Measurements from ENCODE around the gene ISCU.
"Not testable (repeated sequence)": the region's sequence is repeated elsewhere in the genome, so short reads cannot be mapped to it uniquely, and the experiment has no call there.

Gene ISCU

GRCh38 chr12:108606492-108606891 is 44.1 kb downstream of the ISCU start:
- DNase-seq, result no peak

- DNase-seq, result no peak
These were observed 45.7 kb downstream of the ISCU start for GRCh38 chr12:108607981-108608600.

- no peak for DNase-seq
These were observed 46.2 kb downstream of the ISCU start for GRCh38 chr12:108608616-108609015.

GRCh38 chr12:108609537-108610335 is 47.3 kb downstream of the ISCU start:
- DNase-seq, result no peak

GRCh38 chr12:108610336-108610815 is 48.0 kb downstream of the ISCU start:
- DNase-seq, result no peak

GRCh38 chr12:108610856-108611605 is 48.6 kb downstream of the ISCU start:
- DNase-seq, result no peak

GRCh38 chr12:108611884-108612415 is 49.6 kb downstream of the ISCU start:
- peak; percentile 50 for DNase-seq

GRCh38 chr12:108612788-108613282 is 50.4 kb downstream of the ISCU start:
- no peak for DNase-seq

- DNase-seq, result no peak
These were observed 51.2 kb downstream of the ISCU start for GRCh38 chr12:108613548-108613947.

- DNase-seq, result no peak
These were observed 51.6 kb downstream of the ISCU start for GRCh38 chr12:108614041-108614440.

- no peak for DNase-seq
These were observed 52.2 kb downstream of the ISCU start for GRCh38 chr12:108614639-108615038.

- no peak for DNase-seq
These were observed 53.5 kb downstream of the ISCU start for GRCh38 chr12:108615918-108616317.

GRCh38 chr12:108616359-108616758 is 54.0 kb downstream of the ISCU start:
- DNase-seq, result no peak

GRCh38 chr12:108616941-108617858 is 54.8 kb downstream of the ISCU start:
- peak; percentile 80 for DNase-seq

GRCh38 chr12:108618079-108618952 is 55.9 kb downstream of the ISCU start:
- DNase-seq, result peak; percentile 83

- DNase-seq, result not testable (repeated sequence)
These were observed 56.5 kb downstream of the ISCU start for GRCh38 chr12:108618953-108619274.

Measured in activated CD4-positive, CD25-positive, alpha-beta regulatory T cell treated with anti-CD3 and anti-CD28 coated beads, Interleukin-2, amount 50 U/mL, for 72 hours (primary cell).